Left kidney (tissue), 8 donors: ENCODE results near the gene KANSL1. TPM values are rescaled to one million over a fixed set of nuclear protein-coding genes. Genes with fewer than 3 reads are reported as not detected.
"Not testable (repeated sequence)": the region's sequence is repeated elsewhere in the genome, so short reads cannot be mapped to it uniquely, and the experiment has no call there.

Experiments used
- DNase-seq: peaks from one replicate; pipeline ENCODE4 v3.0.0-alpha.2; 2013
- long read RNA-seq, 8 donors: transcript quantifications; one replicate each; lab custom pipeline, GENCODE V29; 2026
- polyA plus RNA-seq: library from polyadenylated mRNA; unstranded; fragments of 120-200 nt; gene quantifications from one replicate; pipeline ENCODE4 v1.2.1, GENCODE V29; 2013; ENCODE audit not compliant: insufficient read length

KANSL1 gene, protein sequence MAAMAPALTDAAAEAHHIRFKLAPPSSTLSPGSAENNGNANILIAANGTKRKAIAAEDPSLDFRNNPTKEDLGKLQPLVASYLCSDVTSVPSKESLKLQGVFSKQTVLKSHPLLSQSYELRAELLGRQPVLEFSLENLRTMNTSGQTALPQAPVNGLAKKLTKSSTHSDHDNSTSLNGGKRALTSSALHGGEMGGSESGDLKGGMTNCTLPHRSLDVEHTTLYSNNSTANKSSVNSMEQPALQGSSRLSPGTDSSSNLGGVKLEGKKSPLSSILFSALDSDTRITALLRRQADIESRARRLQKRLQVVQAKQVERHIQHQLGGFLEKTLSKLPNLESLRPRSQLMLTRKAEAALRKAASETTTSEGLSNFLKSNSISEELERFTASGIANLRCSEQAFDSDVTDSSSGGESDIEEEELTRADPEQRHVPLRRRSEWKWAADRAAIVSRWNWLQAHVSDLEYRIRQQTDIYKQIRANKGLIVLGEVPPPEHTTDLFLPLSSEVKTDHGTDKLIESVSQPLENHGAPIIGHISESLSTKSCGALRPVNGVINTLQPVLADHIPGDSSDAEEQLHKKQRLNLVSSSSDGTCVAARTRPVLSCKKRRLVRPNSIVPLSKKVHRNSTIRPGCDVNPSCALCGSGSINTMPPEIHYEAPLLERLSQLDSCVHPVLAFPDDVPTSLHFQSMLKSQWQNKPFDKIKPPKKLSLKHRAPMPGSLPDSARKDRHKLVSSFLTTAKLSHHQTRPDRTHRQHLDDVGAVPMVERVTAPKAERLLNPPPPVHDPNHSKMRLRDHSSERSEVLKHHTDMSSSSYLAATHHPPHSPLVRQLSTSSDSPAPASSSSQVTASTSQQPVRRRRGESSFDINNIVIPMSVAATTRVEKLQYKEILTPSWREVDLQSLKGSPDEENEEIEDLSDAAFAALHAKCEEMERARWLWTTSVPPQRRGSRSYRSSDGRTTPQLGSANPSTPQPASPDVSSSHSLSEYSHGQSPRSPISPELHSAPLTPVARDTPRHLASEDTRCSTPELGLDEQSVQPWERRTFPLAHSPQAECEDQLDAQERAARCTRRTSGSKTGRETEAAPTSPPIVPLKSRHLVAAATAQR (N-terminal part only)
- 95.8 TPM for polyA plus RNA-seq
- long read RNA-seq, donor 1, full-length matches to known transcripts: 4 of 4 reads
- long read RNA-seq, donor 1, partial matches to known transcripts: 0 of 4 reads
- long read RNA-seq, donor 1, other reads (novel, unspliced or antisense): 0 of 4 reads
- long read RNA-seq, donor 2, full-length matches to known transcripts: 5 of 5 reads
- long read RNA-seq, donor 2, partial matches to known transcripts: 0 of 5 reads
- long read RNA-seq, donor 2, other reads (novel, unspliced or antisense): 0 of 5 reads
- long read RNA-seq, donor 3, full-length matches to known transcripts: 3 of 3 reads
- long read RNA-seq, donor 3, partial matches to known transcripts: 0 of 3 reads
- long read RNA-seq, donor 3, other reads (novel, unspliced or antisense): 0 of 3 reads
- long read RNA-seq, donor 4, partial matches to known transcripts: 0 of 2 reads
- long read RNA-seq, donor 4, other reads (novel, unspliced or antisense): 0 of 2 reads
- long read RNA-seq, donor 5, full-length matches to known transcripts: 2 of 30 reads
- long read RNA-seq, donor 5, partial matches to known transcripts: 9 of 30 reads
- long read RNA-seq, donor 5, other reads (novel, unspliced or antisense): 19 of 30 reads
- long read RNA-seq, donor 6, full-length matches to known transcripts: 7 of 65 reads
- long read RNA-seq, donor 6, partial matches to known transcripts: 22 of 65 reads
- long read RNA-seq, donor 6, other reads (novel, unspliced or antisense): 36 of 65 reads
- long read RNA-seq, donor 7, full-length matches to known transcripts: 6 of 16 reads
- long read RNA-seq, donor 7, partial matches to known transcripts: 10 of 16 reads
- long read RNA-seq, donor 7, other reads (novel, unspliced or antisense): 0 of 16 reads
- long read RNA-seq, donor 8, full-length matches to known transcripts: 3 of 3 reads
- long read RNA-seq, donor 8, partial matches to known transcripts: 0 of 3 reads
- long read RNA-seq, donor 8, other reads (novel, unspliced or antisense): 0 of 3 reads

DNA sequence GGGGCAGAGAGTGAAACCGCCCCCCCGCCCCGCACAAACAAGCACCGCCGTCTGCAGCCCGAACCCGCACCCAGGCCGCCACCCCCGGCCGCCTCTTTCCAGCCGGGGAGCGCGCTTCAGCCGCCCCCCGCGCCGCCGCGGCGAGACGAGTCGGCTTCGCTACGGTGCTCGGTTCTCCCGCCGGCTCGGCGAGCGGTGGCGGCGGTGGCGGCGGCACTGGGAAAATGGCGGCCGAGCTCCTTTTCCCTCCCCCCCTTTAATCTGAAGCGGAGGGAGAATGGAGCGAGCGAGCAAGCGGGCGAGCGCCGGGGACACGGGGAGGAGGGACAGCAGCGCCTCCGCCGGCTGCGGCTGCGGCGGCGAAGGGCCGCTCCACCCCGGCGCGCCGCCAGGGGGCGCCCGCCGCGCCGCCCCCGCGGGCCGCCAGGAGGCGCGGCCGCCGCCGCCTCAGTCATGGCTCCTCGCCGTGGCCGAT is at the start of gene KANSL1:
TSS of gene KANSL1 (minus strand) at position 279 of the 475 bp plus-strand sequence. CDS start 21,286 bp downstream, outside the sequence.
- DNase-seq: peak; percentile 87

DNA sequence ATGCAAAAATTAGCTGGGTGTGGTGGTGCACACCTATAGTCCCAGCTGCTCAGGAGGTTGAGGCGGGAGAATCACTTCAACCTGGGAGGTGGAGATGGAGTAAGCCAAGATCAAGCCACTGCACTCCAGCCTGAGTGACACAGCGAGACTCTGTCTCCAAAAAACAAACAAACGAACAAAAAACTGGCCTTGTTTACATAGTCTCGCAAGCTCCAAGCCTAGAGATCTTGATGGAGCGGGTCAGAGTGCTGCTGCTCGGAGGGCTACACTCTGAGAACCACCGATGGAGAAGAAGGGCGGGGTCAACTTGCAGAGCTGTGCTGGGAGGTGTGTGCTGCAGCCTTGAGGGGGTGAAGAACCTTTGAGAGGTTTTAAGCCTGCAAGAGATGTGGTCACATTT is 38.1 kb upstream of the KANSL1 start:
- not testable (repeated sequence) for DNase-seq

DNA sequence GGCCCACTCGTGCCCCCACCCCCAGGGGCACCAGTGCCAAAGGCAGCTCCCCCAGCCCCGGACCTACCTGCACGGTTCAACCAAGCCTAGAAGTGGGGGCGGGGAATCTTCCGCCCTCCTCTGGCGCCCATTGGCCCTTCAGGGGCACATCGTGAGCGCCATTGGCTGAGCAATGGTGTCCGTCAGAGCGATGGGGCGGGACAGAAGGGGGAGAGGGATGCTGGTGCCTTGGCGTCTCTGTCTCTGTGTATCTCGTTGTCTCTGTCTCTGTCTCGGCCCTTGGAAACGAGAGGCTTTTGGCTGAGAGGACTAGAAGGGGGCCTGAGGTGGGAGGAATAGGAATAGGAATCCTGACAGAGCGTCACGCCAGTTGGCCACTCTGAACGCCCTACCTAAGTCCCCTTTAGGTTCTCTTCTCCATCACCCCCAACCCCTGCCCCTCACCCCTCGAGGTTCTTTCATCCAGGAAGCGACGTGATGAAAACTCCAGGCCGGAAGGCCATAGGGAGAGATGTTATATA is 32.1 kb upstream of the KANSL1 start:
- peak; percentile 86 for DNase-seq

DNA sequence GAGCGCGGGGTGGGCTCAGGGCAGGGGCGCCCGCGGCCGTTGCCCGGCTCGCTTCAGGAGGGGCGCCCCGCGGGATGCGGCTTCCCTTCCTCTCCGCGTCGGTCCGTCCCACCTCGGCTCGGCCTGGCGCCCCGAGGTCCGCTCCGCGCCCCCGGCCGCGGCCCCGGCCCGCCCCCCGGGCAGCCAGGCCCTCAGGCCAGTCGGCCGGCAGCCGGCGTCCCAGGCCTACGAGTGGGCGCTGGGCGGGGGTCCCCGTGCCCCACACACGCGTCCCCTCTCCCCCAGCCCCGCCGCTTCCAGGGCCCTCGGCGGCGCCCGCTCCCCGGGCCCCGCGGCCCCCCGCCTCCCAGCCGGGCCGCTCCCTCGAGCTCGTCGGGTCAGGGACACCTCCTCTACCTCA is 31.6 kb upstream of the KANSL1 start:
- DNase-seq: not testable (repeated sequence)

DNA sequence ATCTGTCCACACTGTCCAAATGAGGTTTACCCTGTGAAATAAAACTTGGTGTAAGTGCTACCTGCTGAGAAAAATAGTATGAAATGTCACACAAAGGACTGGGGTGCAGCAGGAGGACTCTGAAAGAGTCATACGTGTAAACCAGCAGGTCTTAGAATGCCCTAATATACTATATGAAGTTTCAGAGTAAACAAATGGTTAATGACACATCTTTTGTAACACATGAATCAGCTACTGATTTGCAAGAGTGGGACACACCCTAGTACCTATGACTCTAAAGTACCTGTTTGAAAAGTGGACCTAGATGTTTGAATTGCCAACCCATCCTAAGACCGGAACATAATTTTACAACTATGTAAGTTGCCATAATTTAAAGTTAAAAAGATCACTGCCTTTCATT is 29.8 kb upstream of the KANSL1 start:
- not testable (repeated sequence) for DNase-seq

DNA sequence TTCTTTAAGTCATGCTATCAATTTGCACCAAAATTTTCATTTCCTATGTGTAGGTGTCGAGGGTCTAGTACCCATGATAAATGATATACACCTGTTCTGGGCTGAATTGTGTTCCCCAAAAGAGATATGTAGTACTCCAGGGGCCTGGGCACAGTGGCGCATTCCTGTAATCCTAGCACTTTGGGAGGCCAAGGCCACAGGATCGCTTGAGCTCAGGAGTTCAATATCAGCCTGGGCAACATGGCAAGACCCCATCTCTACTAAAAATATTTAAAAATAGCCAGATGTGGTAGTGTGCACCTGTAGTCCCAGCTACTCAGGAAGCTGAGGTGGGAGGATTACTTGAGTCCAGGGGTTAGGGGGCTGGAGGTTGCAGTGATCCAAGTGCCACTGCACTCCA is 23.5 kb upstream of the KANSL1 start:
- no peak for DNase-seq

DNA sequence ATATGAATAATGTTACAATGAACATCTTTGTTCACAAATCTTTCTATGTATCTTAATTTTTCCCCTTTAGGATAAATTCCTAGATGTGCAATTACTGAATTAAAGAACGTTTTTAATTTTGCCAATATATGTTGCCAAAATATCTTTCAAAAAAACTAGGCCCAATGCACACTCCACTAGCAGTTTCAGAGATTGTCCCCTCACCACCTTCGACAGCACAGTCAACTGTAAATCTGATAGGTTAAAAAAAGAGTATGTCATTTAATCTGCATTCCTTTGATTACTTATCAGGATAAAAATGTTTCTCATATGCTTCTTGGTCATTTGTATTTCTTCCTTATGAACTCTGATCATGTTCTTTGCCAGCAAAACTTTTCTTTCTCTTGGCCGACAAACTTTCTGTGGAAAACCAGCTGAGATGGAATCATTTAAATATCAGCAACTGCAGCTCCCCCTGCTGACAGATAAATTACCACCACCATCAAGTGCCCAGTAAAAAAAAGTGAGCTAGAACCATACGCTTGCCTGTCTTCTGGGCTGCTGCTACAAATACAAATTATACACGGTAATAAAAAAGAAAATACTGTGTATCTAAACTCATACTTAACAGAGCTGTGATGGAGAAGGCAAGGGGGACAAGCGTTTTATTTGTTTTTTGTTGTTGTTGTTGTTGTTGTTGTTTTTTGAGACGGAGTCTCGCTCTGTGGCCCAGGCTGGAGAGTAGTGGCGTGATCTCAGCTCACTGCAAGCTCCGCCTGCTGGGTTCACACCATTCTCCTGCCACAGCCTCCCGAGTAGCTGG is 19.6 kb upstream of the KANSL1 start:
- DNase-seq: peak; percentile 84

DNA sequence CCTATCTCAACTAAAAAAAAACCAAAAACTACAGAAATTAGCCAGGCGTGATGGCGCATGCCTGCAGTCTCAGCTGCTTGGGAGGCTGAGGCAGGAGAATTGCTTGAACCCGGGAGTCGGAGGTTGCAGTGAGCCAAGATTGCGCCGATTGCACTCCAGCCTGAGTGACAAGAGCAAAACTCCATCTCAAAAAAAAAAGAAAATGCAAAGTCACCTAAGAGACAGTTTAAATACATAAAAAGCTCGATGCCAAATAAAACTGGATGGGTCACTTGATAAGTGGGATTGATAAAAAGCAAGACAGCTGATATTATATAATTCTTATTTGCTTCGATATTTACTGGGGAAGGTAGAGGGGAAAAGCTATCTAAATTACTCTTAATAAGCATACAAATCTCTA is 15.8 kb upstream of the KANSL1 start:
- DNase-seq: no peak

DNA sequence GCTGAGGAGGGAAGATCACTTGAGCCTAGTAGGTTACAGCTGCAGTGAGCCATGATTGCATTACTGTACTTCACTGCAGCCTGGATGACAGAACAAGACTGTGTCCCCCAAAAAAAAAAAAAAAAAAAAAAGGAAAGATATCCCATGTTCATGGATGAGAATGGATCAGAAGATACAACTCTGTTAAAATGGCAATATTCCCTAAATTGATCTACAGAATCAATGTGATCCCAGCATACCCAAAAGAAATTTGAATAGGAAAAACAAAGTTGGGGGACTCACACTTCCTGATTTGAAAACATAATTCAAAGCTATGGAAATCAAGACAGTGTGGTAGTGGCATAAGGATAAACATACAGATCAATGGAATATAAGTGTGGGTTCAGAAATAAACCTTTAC is 12.7 kb upstream of the KANSL1 start:
- no peak for DNase-seq

DNA sequence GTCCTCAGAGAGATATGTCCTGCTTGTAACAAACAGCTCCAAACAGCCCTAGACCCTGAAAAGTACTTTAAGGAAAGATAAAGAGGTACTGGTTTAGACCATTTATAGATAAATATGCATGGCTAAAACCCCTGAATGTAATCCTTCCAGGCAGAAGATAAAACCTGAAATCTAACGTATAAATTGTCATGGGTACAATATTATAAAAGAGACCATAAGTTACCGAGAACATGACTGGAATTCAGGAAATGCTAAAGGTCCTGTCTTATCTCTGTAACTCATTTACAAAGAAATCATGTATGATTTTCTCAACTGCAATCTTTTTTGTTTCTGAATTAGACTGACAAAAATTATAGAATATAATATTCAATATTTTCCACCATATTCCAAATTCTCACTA is 9.2 kb upstream of the KANSL1 start:
- no peak for DNase-seq

DNA sequence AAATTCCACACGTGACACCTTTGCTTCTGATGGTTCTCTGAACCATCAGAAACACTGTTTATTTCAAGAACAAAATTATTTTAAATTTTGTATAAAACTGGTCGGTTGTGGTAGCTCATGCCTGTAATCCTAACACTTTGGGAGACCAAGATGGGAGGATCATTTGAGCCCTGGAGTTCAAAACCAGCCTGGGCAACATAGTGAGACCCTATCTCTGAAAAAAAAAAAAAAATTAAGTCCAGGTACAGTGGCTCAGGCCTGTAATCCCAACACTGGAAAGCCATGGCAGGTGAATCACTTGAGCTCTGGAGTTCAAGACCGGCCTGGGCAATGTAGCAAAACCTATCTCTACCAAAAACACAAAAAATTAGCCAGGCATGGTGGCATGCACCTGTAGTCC is 8.3 kb upstream of the KANSL1 start:
- no peak for DNase-seq

DNA sequence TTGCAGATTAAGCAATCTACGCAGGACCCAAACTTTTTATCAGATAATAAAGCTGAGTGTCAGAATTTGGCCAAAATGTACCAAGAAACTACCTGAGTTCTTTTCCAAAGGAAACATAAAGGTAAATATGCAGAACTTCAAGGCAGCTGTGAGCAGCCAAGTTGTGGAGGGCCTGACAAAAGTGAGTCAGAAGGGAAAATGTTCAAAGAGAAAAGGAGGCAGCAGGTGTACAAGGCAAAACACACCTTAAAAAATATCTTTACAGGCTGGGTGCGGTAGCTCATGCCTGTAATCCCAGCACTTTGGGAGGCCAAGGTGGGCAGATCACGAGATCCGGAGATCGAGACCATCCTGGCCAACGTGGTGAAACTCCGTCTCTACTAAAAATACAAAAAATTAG is 7.0 kb upstream of the KANSL1 start:
- DNase-seq: no peak

DNA sequence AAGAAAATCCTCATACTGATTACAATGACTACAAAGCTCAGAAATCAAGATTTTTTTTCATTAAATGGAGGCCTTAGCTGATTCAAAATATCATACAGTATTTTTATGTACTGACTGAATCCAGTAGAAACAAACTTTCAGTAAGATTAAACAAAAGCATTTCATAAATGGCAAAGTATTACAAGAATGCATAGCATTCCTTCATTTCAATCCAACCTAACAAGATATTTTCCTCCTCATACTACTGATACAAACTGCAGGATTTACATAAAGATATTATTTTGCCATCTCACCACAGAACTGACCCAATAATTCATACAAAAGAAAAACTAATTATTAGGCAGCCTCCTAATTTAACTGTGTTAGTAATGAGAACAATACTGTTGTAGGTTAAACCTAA is 6.2 kb upstream of the KANSL1 start:
- no peak for DNase-seq

DNA sequence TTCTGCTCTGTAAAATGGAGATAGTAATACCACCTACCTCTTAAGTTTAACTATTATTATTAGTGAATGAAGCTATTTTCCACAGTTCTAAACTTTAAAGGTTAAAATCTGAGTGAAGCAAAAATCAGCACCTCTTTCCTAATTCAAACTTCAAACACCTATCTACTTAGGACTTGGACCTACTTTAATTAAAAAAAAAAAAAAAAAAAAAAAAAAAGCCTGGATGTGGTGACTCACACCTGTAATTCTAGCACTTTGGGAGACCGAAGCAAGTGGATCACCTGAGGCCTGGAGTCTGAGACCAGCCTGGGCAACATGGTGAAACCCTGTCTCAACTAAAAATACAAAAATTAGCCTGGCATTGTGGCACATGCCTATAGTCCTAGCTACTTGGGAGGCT is 5.0 kb upstream of the KANSL1 start:
- DNase-seq: no peak

DNA sequence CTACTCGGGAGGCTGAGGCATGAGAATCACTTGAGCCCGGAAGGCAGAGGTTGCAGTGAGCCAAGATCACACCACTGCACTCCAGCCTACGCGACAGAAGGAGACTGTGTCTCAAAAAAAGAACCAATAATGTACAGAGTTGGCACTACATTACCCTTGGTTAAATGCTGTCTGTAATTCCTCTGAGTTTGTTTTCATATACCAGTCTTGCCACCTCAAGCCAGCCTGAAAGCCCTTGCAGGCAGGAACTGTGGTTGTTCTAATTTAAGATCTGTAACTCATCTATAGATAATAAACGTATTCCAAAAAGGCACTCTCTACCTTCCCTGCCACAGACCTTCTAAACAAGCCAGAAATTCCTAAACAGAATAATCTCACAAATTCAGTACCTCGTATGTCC is 4.3 kb upstream of the KANSL1 start:
- no peak for DNase-seq

DNA sequence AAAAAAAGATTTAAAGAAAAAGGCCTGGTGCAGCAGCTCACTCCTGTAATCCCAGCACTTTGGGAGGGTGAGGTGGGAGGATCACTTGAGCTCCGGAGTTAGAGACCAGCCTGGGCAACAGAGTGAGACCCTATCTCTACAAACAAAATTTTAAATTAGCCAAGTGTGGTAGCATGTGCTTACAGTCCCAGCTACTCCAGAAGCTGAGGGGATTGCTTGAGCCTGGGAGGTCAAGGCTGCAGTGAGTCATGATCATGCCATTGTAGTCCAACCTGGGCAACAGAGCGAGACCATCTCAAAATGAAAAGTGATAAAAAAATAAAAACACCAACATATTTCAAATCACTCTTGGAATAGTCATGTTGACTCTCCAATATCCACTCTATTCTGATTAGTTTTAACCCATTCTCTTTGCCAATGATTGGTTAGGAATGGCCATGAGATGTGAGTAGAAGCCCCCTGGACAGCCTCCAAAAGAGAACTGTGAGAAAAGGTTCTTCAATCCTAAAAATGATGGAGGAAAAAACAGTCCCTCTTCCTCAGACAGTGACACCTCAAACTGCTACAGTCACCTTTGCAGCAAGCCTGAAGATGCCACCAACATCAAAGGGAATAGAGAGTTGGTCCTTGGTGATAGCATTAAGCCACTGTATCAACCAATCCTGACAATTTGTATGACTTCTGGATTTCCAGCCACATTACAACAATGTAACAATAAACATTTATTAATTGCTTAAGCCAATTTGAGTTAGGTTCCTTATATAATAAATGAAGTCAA is 2.9 kb upstream of the KANSL1 start:
- DNase-seq: no peak

DNA sequence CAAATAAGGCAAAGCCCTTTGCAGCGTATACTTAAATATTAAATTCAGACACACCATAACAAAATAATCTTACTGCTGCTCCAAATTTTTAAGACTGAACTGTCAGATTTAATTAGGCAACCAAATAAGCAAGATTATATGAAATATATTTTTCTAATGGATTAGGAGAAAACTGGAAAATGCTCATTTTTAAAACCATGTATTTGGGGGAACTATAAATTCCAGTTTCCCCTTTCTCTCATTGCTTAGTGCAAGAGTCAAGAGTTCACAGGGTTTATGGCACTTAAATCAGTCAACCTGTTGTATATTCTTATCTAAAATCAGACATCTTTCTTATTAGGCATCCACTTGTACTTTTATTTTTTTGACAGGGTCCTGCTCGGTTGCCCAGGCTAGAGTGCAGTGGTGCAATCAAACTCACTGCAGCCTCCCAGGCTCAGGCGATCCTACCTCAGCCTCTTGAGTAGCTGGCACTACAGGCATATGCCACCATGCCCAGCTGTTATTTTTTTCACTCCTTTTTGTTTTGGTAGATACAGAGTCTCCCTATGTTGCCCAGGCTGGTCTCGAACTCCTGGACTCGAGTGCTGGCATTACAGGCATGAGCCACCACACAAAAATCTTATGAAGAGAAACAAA is 2.1 kb upstream of the KANSL1 start:
- DNase-seq: no peak
